Trophoblast cell (in vitro differentiated cells and primary cell): ENCODE data around the gene VASH2.
A peak's percentile ranks its signal among the peaks of the same experiment; 100 is the strongest.

ENCODE experiments used
- DNase-seq, 2 donors: peaks; one replicate each; pipeline ENCODE4 v3.0.0-alpha.2; 2016
- H2AFZ ChIP-seq: 2 replicates; pipeline ENCODE4 v1.6.1; 2013; ENCODE audit warnings: low read length, moderate library complexity, mild to moderate bottlenecking; ENCODE audit not compliant: insufficient read depth, poor library complexity
- H2AK5ac ChIP-seq: 2 replicates; pipeline ENCODE4 v1.6.1; 2013; ENCODE audit warnings: mild to moderate bottlenecking, low read length
- H2BK120ac ChIP-seq: 2 replicates; pipeline ENCODE4 v1.6.1; 2013; ENCODE audit warnings: low read length, mild to moderate bottlenecking, moderate library complexity; ENCODE audit not compliant: insufficient read depth, poor library complexity
- H2BK12ac ChIP-seq: 2 replicates; pipeline ENCODE4 v1.6.1; 2013; ENCODE audit warnings: mild to moderate bottlenecking, low read length, moderate library complexity
- H2BK5ac ChIP-seq: 2 replicates; pipeline ENCODE4 v1.6.1; 2013; ENCODE audit warnings: low read length, low read depth, moderate library complexity, mild to moderate bottlenecking; ENCODE audit not compliant: poor library complexity
- H3K14ac ChIP-seq: 2 replicates; pipeline ENCODE4 v1.6.1; 2013; ENCODE audit warnings: mild to moderate bottlenecking, low read length
- H3K18ac ChIP-seq: 2 replicates; pipeline ENCODE4 v1.6.1; 2013; ENCODE audit warnings: mild to moderate bottlenecking, low read length
- H3K23ac ChIP-seq: 2 replicates; pipeline ENCODE4 v1.6.1; 2013; ENCODE audit warnings: low read length
- H3K27ac ChIP-seq: 2 replicates; pipeline ENCODE4 v1.5.1; 2013; ENCODE audit warnings: low read depth, mild to moderate bottlenecking, inconsistent platforms, low read length, moderate library complexity
- H3K27me3 ChIP-seq: 2 replicates; pipeline ENCODE4 v1.6.1; 2013; ENCODE audit warnings: inconsistent platforms, mild to moderate bottlenecking, low read length, moderate library complexity; ENCODE audit not compliant: insufficient read depth
- H3K36me3 ChIP-seq, 2 experiments: 1 replicate in 1 of 2; 2 replicates in 1 of 2; pipeline ENCODE4 v1.6.1; 2013; ENCODE audit warnings: low read length in 2 of 2, mild to moderate bottlenecking in 2 of 2, moderate library complexity in 1 of 2; ENCODE audit not compliant: insufficient read depth in 2 of 2, control insufficient read depth in 1 of 2
- H3K4ac ChIP-seq: 2 replicates; pipeline ENCODE4 v1.6.1; 2013; ENCODE audit warnings: low read depth, mild to moderate bottlenecking, low read length, moderate library complexity
- H3K4me1 ChIP-seq, 2 experiments: 1 replicate in 1 of 2; 2 replicates in 1 of 2; pipeline ENCODE4 v1.6.1; 2013; ENCODE audit warnings: low read length in 2 of 2, mild to moderate bottlenecking in 2 of 2, moderate library complexity in 1 of 2; ENCODE audit not compliant: insufficient read depth in 2 of 2, control insufficient read depth in 1 of 2
- H3K4me2 ChIP-seq: 2 replicates; pipeline ENCODE4 v1.6.1; 2013; ENCODE audit warnings: inconsistent platforms, mild to moderate bottlenecking, low read length, moderate library complexity
- H3K4me3 ChIP-seq: 2 replicates; pipeline ENCODE4 v1.5.1; 2013; ENCODE audit warnings: mild to moderate bottlenecking, low read depth, low read length, inconsistent platforms
- H3K79me1 ChIP-seq: one replicate; pipeline ENCODE4 v1.6.1; 2013; ENCODE audit warnings: low read length
- H3K79me2 ChIP-seq: 2 replicates; pipeline ENCODE4 v1.6.1; 2013; ENCODE audit warnings: low read length, mild to moderate bottlenecking; ENCODE audit not compliant: control insufficient read depth, insufficient read depth, poor library complexity
- H3K9ac ChIP-seq: 2 replicates; pipeline ENCODE4 v1.6.1; 2013; ENCODE audit warnings: mild to moderate bottlenecking, low read length
- H3K9me3 ChIP-seq: 2 replicates; pipeline ENCODE4 v1.6.1; 2013; ENCODE audit warnings: low read depth, mild to moderate bottlenecking, control low read depth, inconsistent platforms, low read length; ENCODE audit not compliant: insufficient read depth
- H4K12ac ChIP-seq: 2 replicates; pipeline ENCODE4 v1.6.1; 2013; ENCODE audit warnings: low read depth, mild to moderate bottlenecking, low read length, moderate library complexity
- H4K8ac ChIP-seq: 2 replicates; pipeline ENCODE4 v1.6.1; 2013; ENCODE audit warnings: low read depth, mild to moderate bottlenecking, low read length, moderate library complexity
- H4K91ac ChIP-seq: one replicate; pipeline ENCODE4 v1.6.1; 2013; ENCODE audit warnings: low read depth, mild to moderate bottlenecking, low read length, moderate library complexity
- WGBS: extraction: QIAGEN DNeasy Blood & Tissue Kit; methylation state at CpG from one replicate; pipeline ENCODE4 v1.1.7; 2013; ENCODE audit warnings: missing lambda C conversion rate; ENCODE audit not compliant: insufficient read length, insufficient coverage; ENCODE audit errors: extremely low coverage; 5-methylcytosine and 5-hydroxymethylcytosine counted together

The VASH2 gene

DNA sequence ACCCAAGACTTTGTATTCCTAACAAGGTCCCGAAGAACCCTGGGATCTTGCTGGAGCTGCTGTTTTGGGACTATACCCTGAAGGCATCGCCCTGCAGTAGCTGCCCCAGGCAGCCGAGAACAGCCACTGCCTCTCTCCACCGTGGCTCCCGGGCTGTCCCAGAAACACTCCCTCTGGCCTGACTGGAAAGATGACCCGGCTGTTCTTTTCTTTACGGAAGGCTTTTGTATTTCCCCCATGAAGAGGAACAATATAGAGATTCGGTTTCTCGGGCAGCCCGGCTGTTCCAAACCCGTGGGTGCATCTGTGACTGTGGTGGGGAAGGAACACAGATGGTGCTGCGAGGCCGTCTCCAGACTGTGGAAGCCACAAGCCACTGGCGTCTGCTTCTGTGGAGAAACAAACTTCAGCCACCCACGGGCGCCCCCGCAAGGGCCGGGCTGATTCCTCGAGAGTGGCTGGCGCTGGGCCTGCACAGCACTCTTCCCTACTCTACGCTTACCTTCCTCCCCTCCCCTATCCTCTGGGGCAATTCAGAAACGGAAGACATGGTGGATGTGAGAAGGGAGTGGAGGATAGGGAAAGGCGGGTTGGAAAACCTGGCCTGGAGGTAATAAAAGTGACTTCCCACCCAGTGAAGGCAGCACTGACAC, 33.7 kb upstream of the VASH2 start:
- no peak overlapping the region for H2BK5ac ChIP-seq
- no peaks in the 10 kb centered on the region for H3K27me3 ChIP-seq
- H3K79me2 ChIP-seq: no peaks in the 10 kb centered on the region
- peak overlapping the region; percentile 72 for H2AFZ ChIP-seq
- no peak overlapping the region for H3K4me3 ChIP-seq
- peaks cover 2% of the 10 kb centered on the region for H3K9me3 ChIP-seq
- no CpG with 5 or more reads among the region's 23 CpGs for WGBS
- no peak overlapping the region for H3K14ac ChIP-seq
- no peak overlapping the region for H2BK12ac ChIP-seq
- DNase-seq: peak in 1 of 2 donors; percentile 29
- no peaks in the 10 kb centered on the region for H3K79me1 ChIP-seq
- H3K27ac ChIP-seq: no peak overlapping the region
- H2BK120ac ChIP-seq: peak overlapping the region; percentile 34
- H3K36me3 ChIP-seq: no peaks in the 10 kb centered on the region
- no peak overlapping the region for H2AK5ac ChIP-seq
- H3K18ac ChIP-seq: peak overlapping the region; percentile 58
- no peak overlapping the region for H4K91ac ChIP-seq
- H3K23ac ChIP-seq: no peak overlapping the region
- H4K8ac ChIP-seq: peak overlapping the region; percentile 64
- no peak overlapping the region for H3K9ac ChIP-seq
- peak overlapping the region; percentile 11 for H3K4me2 ChIP-seq
- peaks cover 7 to 9% of the 10 kb centered on the region in 2 experiments for H3K4me1 ChIP-seq
- peak overlapping the region; percentile 22 for H3K4ac ChIP-seq
- peak overlapping the region; percentile 68 for H4K12ac ChIP-seq

DNA sequence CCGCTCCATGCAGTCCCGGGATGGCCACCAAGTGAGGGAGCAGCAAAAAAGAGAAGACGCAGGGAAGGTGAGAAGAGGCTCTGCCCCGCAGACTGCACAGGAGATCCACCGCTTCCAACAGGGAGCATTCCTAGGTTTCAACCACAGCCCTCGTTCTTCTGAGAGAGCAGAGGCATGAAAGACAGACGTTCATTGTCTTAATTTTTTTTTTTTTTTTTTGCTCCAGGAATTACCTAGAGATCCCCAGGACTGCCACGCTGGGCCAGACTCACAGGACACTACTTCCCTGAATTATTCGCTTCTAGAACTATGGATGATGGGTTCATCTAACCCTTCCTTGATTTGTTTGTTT, 33.2 kb upstream of the VASH2 start:
- H2AFZ ChIP-seq: peak overlapping the region; percentile 72
- H3K79me2 ChIP-seq: no peaks in the 10 kb centered on the region
- no peak overlapping the region for H2AK5ac ChIP-seq
- no CpG with 5 or more reads among the region's 9 CpGs for WGBS
- no peaks in the 10 kb centered on the region for H3K79me1 ChIP-seq
- no peaks in the 10 kb centered on the region for H3K36me3 ChIP-seq
- H3K27ac ChIP-seq: no peak overlapping the region
- no peak overlapping the region for H3K4me3 ChIP-seq
- no peak overlapping the region for H2BK120ac ChIP-seq
- H2BK12ac ChIP-seq: no peak overlapping the region
- H3K9me3 ChIP-seq: peaks cover 2% of the 10 kb centered on the region
- no peak for DNase-seq
- H3K14ac ChIP-seq: no peak overlapping the region
- no peak overlapping the region for H4K12ac ChIP-seq
- no peak overlapping the region for H3K18ac ChIP-seq
- H4K91ac ChIP-seq: no peak overlapping the region
- no peak overlapping the region for H2BK5ac ChIP-seq
- no peak overlapping the region for H3K9ac ChIP-seq
- H3K27me3 ChIP-seq: no peaks in the 10 kb centered on the region
- H3K4me2 ChIP-seq: peak overlapping the region; percentile 11
- no peak overlapping the region for H3K23ac ChIP-seq
- H3K4ac ChIP-seq: no peak overlapping the region
- peak overlapping the region; percentile 14 for H4K8ac ChIP-seq
- H3K4me1 ChIP-seq: peaks cover 7 to 9% of the 10 kb centered on the region in 2 experiments

DNA sequence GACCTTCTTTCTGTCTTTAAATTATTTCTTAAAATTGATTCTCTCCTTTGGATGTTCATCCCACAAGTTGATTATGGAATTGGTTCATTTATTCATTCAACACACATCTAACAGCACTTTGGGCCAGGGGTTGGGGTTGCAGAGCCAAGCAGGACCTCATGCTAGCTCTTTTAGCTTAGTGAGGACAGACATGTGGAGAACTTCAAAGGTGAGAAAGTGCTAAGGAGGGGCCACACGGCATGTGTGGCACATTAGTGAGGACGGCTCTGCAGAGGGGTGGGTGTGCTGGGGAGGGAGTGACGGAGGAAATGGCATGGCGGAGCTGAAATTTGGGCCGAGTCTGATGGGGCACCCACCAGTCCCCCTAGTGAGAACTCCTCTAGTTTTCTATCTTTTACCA, 32.5 kb upstream of the VASH2 start:
- H3K23ac ChIP-seq: no peak overlapping the region
- no peak overlapping the region for H3K4ac ChIP-seq
- no peak overlapping the region for H3K27ac ChIP-seq
- H3K79me2 ChIP-seq: no peaks in the 10 kb centered on the region
- H3K18ac ChIP-seq: no peak overlapping the region
- H4K91ac ChIP-seq: no peak overlapping the region
- H3K4me3 ChIP-seq: no peak overlapping the region
- no peak overlapping the region for H2BK12ac ChIP-seq
- no peak overlapping the region for H2BK5ac ChIP-seq
- no peak overlapping the region for H3K14ac ChIP-seq
- no peak overlapping the region for H2AK5ac ChIP-seq
- H3K4me2 ChIP-seq: no peak overlapping the region
- no peak overlapping the region for H2BK120ac ChIP-seq
- H3K36me3 ChIP-seq: no peaks in the 10 kb centered on the region
- H3K4me1 ChIP-seq: peaks cover 7 to 9% of the 10 kb centered on the region in 2 experiments
- H4K8ac ChIP-seq: no peak overlapping the region
- no peaks in the 10 kb centered on the region for H3K27me3 ChIP-seq
- H3K9ac ChIP-seq: no peak overlapping the region
- DNase-seq: no peak
- no peak overlapping the region for H4K12ac ChIP-seq
- WGBS: no CpG with 5 or more reads among the region's 5 CpGs
- no peaks in the 10 kb centered on the region for H3K79me1 ChIP-seq
- no peak overlapping the region for H2AFZ ChIP-seq
- H3K9me3 ChIP-seq: peaks cover 2% of the 10 kb centered on the region

DNA sequence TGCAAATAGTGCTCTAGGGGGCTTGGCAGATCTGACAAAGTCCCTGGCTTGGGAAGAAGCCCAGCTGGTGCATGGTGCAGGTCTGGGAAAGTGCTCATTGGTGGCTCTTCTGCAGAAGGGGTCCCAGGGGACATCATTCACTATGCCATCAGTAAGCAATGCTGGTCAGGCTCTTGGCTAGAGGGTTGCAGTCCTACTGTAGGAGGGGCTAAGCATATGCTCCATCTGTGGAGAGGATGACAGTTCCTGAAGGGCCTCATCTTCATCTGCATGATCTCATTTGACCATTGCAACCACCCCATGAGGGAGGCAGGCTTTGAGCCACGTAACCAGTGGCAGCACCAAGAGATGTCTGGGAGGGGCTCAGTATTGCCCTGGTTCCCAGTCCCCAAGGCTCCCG, 31.5 kb upstream of the VASH2 start:
- Histone ChIP-seq H3K27ac (no peak overlapping the region), H3K9ac (no peak overlapping the region), H3K36me3 (no peaks in the 10 kb centered on the region), H2BK120ac (no peak overlapping the region), H4K91ac (no peak overlapping the region), H2AFZ (no peak overlapping the region), H3K79me1 (no peaks in the 10 kb centered on the region), H3K79me2 (no peaks in the 10 kb centered on the region), H3K18ac (no peak overlapping the region), H3K14ac (no peak overlapping the region), H3K23ac (no peak overlapping the region), H2AK5ac (no peak overlapping the region), H3K4ac (no peak overlapping the region), H3K4me1 (peaks cover 7 to 9% of the 10 kb centered on the region in 2 experiments), H3K4me3 (no peak overlapping the region), H4K12ac (no peak overlapping the region), H3K9me3 (peaks cover 2% of the 10 kb centered on the region), H2BK12ac (no peak overlapping the region), H3K4me2 (no peak overlapping the region), H4K8ac (no peak overlapping the region), H2BK5ac (no peak overlapping the region), H3K27me3 (no peaks in the 10 kb centered on the region)
- DNase-seq: no peak
- no CpG with 5 or more reads among the region's 2 CpGs for WGBS
